DOHH2 (cell line): ENCODE data around the gene DNAH1.

Experiments used
- H3F3A ChIP-seq: fragments of 200-600 bp; sonication (generic), shearing (Covaris generic); 2 replicates; pipeline ENCODE4 v1.6.0; 2016; ENCODE audit warnings: antibody characterized with exemption, mild to moderate bottlenecking; ENCODE audit not compliant: control insufficient read depth, insufficient read depth
- H3K27ac ChIP-seq: fragments of 200-600 bp; sonication (generic); 2 replicates; pipeline ENCODE4 v1.5.1; 2014; ENCODE audit warnings: low read depth, mild to moderate bottlenecking, low read length, moderate library complexity
- H3K27me3 ChIP-seq: fragments of 200-600 bp; sonication (generic); 2 replicates; pipeline ENCODE4 v1.6.1; 2014; ENCODE audit warnings: mild to moderate bottlenecking, low read length, mixed read lengths; ENCODE audit not compliant: control insufficient read depth
- H3K36me3 ChIP-seq: fragments of 200-600 bp; sonication (generic); 2 replicates; pipeline ENCODE4 v1.6.1; 2014; ENCODE audit warnings: mild to moderate bottlenecking, low read length, moderate library complexity, mixed read lengths; ENCODE audit not compliant: control insufficient read depth
- H3K4me1 ChIP-seq: fragments of 200-600 bp; sonication (generic); 2 replicates; pipeline ENCODE4 v1.6.1; 2014; ENCODE audit warnings: mild to moderate bottlenecking, low read length, mixed read lengths; ENCODE audit not compliant: control insufficient read depth
- H3K4me2 ChIP-seq: fragments of 200-600 bp; sonication (generic); 2 replicates; pipeline ENCODE4 v1.6.0; 2014; ENCODE audit warnings: mild to moderate bottlenecking, low read length, moderate library complexity
- H3K4me3 ChIP-seq: fragments of 200-600 bp; sonication (generic); 2 replicates; pipeline ENCODE4 v1.5.1; 2014; ENCODE audit warnings: mild to moderate bottlenecking, low read length, mixed read lengths
- H3K79me2 ChIP-seq: fragments of 200-600 bp; sonication (generic); 2 replicates; pipeline ENCODE4 v1.6.1; 2014; ENCODE audit warnings: mild to moderate bottlenecking, low read length, mixed read lengths; ENCODE audit not compliant: control insufficient read depth
- H3K9me2 ChIP-seq: fragments of 200-600 bp; sonication (generic); replicated peaks from 2 replicates; pipeline ENCODE4 v1.6.1; 2014; ENCODE audit warnings: mild to moderate bottlenecking, low read length, mixed read lengths; ENCODE audit not compliant: control insufficient read depth
- H3K9me3 ChIP-seq: fragments of 200-600 bp; sonication (generic); 2 replicates; pipeline ENCODE4 v1.6.1; 2014; ENCODE audit warnings: antibody characterized with exemption, low read length, mixed read lengths; ENCODE audit not compliant: control insufficient read depth, insufficient read depth
- H4K20me1 ChIP-seq: fragments of 200-600 bp; sonication (generic); 2 replicates; pipeline ENCODE4 v1.6.0; 2014; ENCODE audit warnings: low read depth, mild to moderate bottlenecking, antibody characterized with exemption, low read length, moderate library complexity; ENCODE audit not compliant: control insufficient read depth, insufficient read depth
- CTCF ChIP-seq: fragments of 200-600 bp; sonication (generic); IDR thresholded peaks from one replicate; pipeline ENCODE4 v1.5.1; 2014; ENCODE audit warnings: antibody characterized with exemption, mild to moderate bottlenecking, low read depth, low read length; ENCODE audit not compliant: poor library complexity, severe bottlenecking
- EZH2phosphoT487 ChIP-seq: fragments of 200-600 bp; sonication (generic); IDR thresholded peaks from 2 replicates; pipeline ENCODE4 v1.6.1; 2017; ENCODE audit warnings: borderline replicate concordance, mild to moderate bottlenecking, antibody characterized with exemption, low read length, moderate library complexity, mixed read lengths

Gene DNAH1

DNA sequence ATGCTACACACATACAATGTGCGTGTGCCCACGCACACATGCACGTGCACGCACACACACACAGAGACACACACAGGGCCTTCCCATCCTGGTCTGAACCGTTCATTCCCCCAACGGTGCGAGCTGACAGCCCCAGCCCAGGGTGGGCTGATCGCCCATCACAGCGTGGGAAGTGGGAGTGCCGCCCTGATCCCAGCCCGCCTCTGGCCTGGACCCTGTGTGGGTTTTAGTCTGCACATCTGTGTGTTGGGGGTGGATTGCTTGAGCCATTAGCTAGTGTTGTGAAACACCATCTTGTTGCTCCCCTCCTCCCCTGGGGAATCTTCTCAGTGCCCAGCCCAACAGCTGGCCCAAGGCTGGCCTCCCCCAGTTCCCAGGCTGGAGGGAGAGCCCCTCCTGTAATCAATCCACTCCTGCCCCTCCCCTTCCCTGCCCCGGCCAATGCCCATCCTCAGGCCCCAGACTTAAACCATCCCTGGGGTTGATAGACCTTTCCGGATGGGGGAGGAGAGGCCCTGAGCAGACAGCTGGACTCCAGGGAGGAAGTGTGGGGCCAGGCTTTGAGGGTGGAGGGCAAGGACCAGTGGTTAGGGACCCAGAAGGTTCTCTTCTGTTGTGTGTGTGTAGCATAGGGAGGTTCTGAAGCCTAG lies 120.5 kb downstream of the DNAH1 start:
- H3K4me1 ChIP-seq = no peaks in the 10 kb centered on the region
- no peak overlapping the region for H3K27ac ChIP-seq
- TF ChIP-seq CTCF (no peak), EZH2phosphoT487 (no peak)
- H4K20me1 ChIP-seq = no peaks in the 10 kb centered on the region
- no peak overlapping the region for H3K4me3 ChIP-seq
- no peak overlapping the region for H3K4me2 ChIP-seq
- peaks cover 12% of the 10 kb centered on the region; the same call in 1 of the 2 replicates for H3K27me3 ChIP-seq
- H3K9me3 ChIP-seq = no peaks in the 10 kb centered on the region
- H3K36me3 ChIP-seq = no peaks in the 10 kb centered on the region
- no peaks in the 10 kb centered on the region for H3K9me2 ChIP-seq
- H3K79me2 ChIP-seq = no peaks in the 10 kb centered on the region
- no peaks in the 10 kb centered on the region for H3F3A ChIP-seq

DNA sequence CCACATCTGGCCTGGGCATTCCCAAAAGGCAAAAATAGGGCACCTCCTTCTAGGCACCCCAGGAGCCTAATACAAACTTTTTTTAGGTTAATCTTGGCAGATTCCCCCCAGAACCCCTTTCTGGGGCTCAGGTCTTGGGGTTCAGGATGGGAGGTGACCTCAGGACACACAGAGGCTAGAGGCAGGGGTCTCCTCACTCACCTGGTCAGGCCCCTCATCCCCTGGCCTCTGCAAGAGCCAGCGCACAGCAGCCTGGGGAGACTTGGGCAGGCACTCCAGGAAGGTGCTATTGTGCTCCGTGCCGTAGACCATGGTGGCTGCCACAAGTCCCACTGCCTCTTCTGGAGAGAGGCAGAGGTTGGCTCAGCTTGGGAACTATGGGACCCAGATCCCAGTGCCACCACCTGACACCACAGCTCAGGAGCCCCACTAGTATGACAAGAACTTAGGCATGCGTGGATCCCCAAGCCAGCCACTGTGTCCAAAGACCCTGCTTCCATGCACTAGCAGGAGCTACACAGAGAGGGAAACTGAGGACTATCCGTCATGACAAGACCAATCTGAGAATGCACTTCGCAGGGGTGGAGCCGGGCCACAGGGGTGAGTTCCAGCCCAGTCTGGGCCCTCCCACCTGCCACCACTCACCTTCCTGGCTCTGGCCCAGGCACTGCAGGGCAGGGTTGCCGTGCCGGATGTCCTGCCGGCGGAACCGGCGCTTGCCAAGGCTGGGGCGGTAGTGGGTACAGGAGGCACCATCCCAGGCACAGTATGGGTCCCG lies 121.4 kb downstream of the DNAH1 start:
- Histone ChIP-seq H3K27me3 (peaks cover 12% of the 10 kb centered on the region; the same call in 1 of the 2 replicates), H3K27ac (no peak overlapping the region), H3K4me1 (no peaks in the 10 kb centered on the region), H3F3A (no peaks in the 10 kb centered on the region), H3K9me2 (no peaks in the 10 kb centered on the region), H3K36me3 (no peaks in the 10 kb centered on the region), H3K9me3 (no peaks in the 10 kb centered on the region), H3K79me2 (no peaks in the 10 kb centered on the region), H4K20me1 (no peaks in the 10 kb centered on the region), H3K4me2 (no peak overlapping the region), H3K4me3 (no peak overlapping the region)
- no peak for TF ChIP-seq EZH2phosphoT487
- TF ChIP-seq CTCF = no peak

DNA sequence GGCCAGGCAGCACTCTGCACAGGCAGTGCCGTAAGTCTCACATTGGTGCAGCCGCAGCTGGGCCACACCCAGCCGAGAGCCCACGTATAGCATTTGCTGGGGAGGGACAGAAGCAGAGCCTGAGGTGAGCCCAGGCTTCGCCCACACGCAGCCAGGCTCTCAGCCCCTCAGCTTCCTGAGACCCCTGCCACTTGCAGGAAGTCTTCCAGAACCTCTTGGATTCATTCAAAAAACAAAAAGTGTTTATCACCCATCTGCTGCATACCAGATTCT lies 121.9 kb downstream of the DNAH1 start:
- Histone ChIP-seq H3K4me1 (no peaks in the 10 kb centered on the region), H3K27ac (no peak overlapping the region), H3K4me3 (no peak overlapping the region), H4K20me1 (no peaks in the 10 kb centered on the region), H3K36me3 (no peaks in the 10 kb centered on the region), H3K4me2 (no peak overlapping the region), H3K9me3 (no peaks in the 10 kb centered on the region), H3K79me2 (no peaks in the 10 kb centered on the region), H3K9me2 (no peaks in the 10 kb centered on the region), H3F3A (no peaks in the 10 kb centered on the region), H3K27me3 (peaks cover 12% of the 10 kb centered on the region; the same call in 1 of the 2 replicates)
- TF ChIP-seq EZH2phosphoT487 (no peak), CTCF (no peak)
